DND-41 (cell line): ENCODE measurements around the gene GPC6.

Experiments
- CTCF ChIP-seq: IDR thresholded peaks from 2 replicates; pipeline ENCODE4 v1.5.1; 2012; ENCODE audit warnings: borderline replicate concordance, low read length, moderate library complexity, mild to moderate bottlenecking; ENCODE audit not compliant: poor library complexity, severe bottlenecking; ENCODE audit errors: extremely low read depth
- EZH2 ChIP-seq: IDR thresholded peaks from 3 replicates; pipeline ENCODE4 v1.6.1; 2012; ENCODE audit warnings: borderline replicate concordance, low read depth, mild to moderate bottlenecking, moderate library complexity, low read length, inconsistent platforms; ENCODE audit not compliant: severe bottlenecking

- TF ChIP-seq CTCF (no peak), EZH2 (no peak)
These were observed 528.7 kb downstream of the GPC6 start for GRCh38 chr13:93755341-93755740.
